OCI-LY1 (cell line): Measurements from ENCODE around the gene GNAI2.

ENCODE experiments used
- H2AFZ ChIP-seq: fragments of 200-600 bp; sonication (generic), shearing (Covaris generic); 2 replicates; pipeline ENCODE4 v1.6.0; 2014; ENCODE audit warnings: antibody characterized with exemption, mild to moderate bottlenecking, low read length
- H3F3A ChIP-seq: fragments of 200-600 bp; sonication (generic), shearing (Covaris generic); 2 replicates; pipeline ENCODE4 v1.6.0; 2014; ENCODE audit warnings: mild to moderate bottlenecking, antibody characterized with exemption, low read length, moderate library complexity; ENCODE audit not compliant: insufficient read depth
- H3K27ac ChIP-seq: fragments of 200-600 bp; sonication (generic); 2 replicates; pipeline ENCODE4 v1.5.1; 2014; ENCODE audit warnings: low read length, mixed run types, mild to moderate bottlenecking, low read depth; ENCODE audit not compliant: poor library complexity, severe bottlenecking
- H3K27me3 ChIP-seq: fragments of 200-600 bp; sonication (generic); 2 replicates; pipeline ENCODE4 v1.6.0; 2014; ENCODE audit warnings: antibody characterized with exemption, mild to moderate bottlenecking, low read length, moderate library complexity; ENCODE audit not compliant: insufficient read depth
- H3K36me3 ChIP-seq: fragments of 200-600 bp; sonication (generic); 2 replicates; pipeline ENCODE4 v1.6.1; 2014; ENCODE audit warnings: mild to moderate bottlenecking, antibody characterized with exemption, low read length, moderate library complexity, mixed read lengths; ENCODE audit not compliant: insufficient read depth
- H3K4me1 ChIP-seq: fragments of 200-600 bp; sonication (generic); 2 replicates; pipeline ENCODE4 v1.5.1; 2014; ENCODE audit warnings: mild to moderate bottlenecking, low read length, moderate library complexity; ENCODE audit not compliant: insufficient read depth, severe bottlenecking
- H3K4me2 ChIP-seq: fragments of 200-600 bp; sonication (generic), shearing (Covaris generic); 2 replicates; pipeline ENCODE4 v1.6.1; 2014; ENCODE audit warnings: low read length
- H3K4me3 ChIP-seq: fragments of 200-600 bp; sonication (generic); 2 replicates; pipeline ENCODE4 v1.5.1; 2014; ENCODE audit warnings: low read length, low read depth, mild to moderate bottlenecking, mixed read lengths; ENCODE audit not compliant: poor library complexity, severe bottlenecking
- H3K79me2 ChIP-seq: fragments of 200-600 bp; shearing (Covaris generic); 2 replicates; pipeline ENCODE4 v1.6.1; 2016; ENCODE audit warnings: mixed run types, low read length, mixed read lengths; ENCODE audit not compliant: insufficient read depth
- H3K9ac ChIP-seq: fragments of 200-600 bp; sonication (generic), shearing (Covaris generic); 2 replicates; pipeline ENCODE4 v1.6.1; 2014; ENCODE audit warnings: mild to moderate bottlenecking, low read length, mixed read lengths
- H3K9me2 ChIP-seq: fragments of 200-600 bp; sonication (generic), shearing (Covaris generic); 2 replicates; pipeline ENCODE4 v1.6.1; 2014; ENCODE audit warnings: low read depth, mild to moderate bottlenecking, low read length, mixed read lengths
- H3K9me3 ChIP-seq: fragments of 200-600 bp; shearing (Covaris generic); 2 replicates; pipeline ENCODE4 v1.6.1; 2014; ENCODE audit warnings: low read length, mixed read lengths
- H4K20me1 ChIP-seq: fragments of 200-600 bp; sonication (generic), shearing (Covaris generic); 2 replicates; pipeline ENCODE4 v1.6.0; 2016; ENCODE audit warnings: mild to moderate bottlenecking, low read length; ENCODE audit not compliant: insufficient read depth
- CTCF ChIP-seq: fragments of 200-600 bp; sonication (generic), shearing (Covaris generic); IDR thresholded peaks from 2 replicates; pipeline ENCODE4 v1.5.1; 2017; ENCODE audit warnings: mild to moderate bottlenecking, antibody characterized with exemption, low read length, moderate library complexity, mixed read lengths
- EZH2 ChIP-seq: fragments of 200-600 bp; sonication (generic), shearing (Covaris generic); IDR thresholded peaks from 2 replicates; pipeline ENCODE4 v1.8.0; 2017; ENCODE audit warnings: borderline replicate concordance, mixed run types, mild to moderate bottlenecking, antibody characterized with exemption, low read length, moderate library complexity, mixed read lengths

Gene GNAI2

DNA sequence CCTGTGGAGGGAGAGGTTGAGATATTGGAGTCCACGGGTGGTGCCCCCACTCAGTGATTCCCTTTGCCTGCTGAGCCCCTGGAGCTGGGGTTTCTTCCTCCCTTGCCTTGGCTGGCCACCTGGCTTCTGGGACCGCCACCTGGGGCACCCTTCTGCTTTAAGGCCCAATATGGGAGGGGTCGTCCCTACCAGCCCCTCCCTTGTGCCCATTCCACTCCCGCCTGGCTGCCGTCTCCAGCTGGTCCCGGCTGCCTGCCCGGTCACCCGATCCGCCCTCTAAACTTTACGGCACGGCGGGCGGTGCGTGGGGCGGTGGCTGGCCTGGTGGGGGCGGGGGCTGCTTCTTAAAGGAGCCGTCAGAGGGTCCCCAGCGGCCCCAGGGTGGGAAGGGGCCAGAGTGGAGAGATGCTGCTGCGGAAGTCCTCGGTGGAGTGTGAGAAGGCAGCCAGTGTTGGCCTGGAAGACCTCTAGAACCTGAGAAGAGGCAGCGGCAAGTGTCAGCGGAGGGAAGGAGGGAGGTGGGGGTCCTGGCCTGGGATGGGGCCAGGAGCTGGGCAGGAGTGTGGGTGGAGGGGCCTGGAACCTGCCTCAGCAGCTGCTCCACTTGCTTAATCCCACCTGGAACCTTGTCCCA, 31.4 kb downstream of the GNAI2 start:
- H3K9me2 ChIP-seq, result no peaks in the 10 kb centered on the region
- H3K4me3 ChIP-seq, result no peak overlapping the region
- H3K79me2 ChIP-seq, result no peaks in the 10 kb centered on the region
- H4K20me1 ChIP-seq, result no peaks in the 10 kb centered on the region
- H3F3A ChIP-seq, result no peaks in the 10 kb centered on the region
- H3K4me2 ChIP-seq, result no peak overlapping the region
- no peaks in the 10 kb centered on the region for H3K36me3 ChIP-seq
- no peaks in the 10 kb centered on the region for H3K9me3 ChIP-seq
- TF ChIP-seq CTCF (no peak), EZH2 (no peak)
- no peak overlapping the region for H2AFZ ChIP-seq
- H3K4me1 ChIP-seq, result no peaks in the 10 kb centered on the region
- no peak overlapping the region for H3K9ac ChIP-seq
- 0 out of 2 replicates have a peak, but pooled peaks cover 4% of the 10 kb centered on the region for H3K27me3 ChIP-seq
- H3K27ac ChIP-seq, result no peak overlapping the region

- no peak overlapping the region for H3K27ac ChIP-seq
- H3K9me3 ChIP-seq, result no peaks in the 10 kb centered on the region
- no peaks in the 10 kb centered on the region for H3K36me3 ChIP-seq
- no peak overlapping the region for H2AFZ ChIP-seq
- peaks cover 3% of the 10 kb centered on the region for H3K4me1 ChIP-seq
- no peaks in the 10 kb centered on the region for H3K79me2 ChIP-seq
- H3K9me2 ChIP-seq, result no peaks in the 10 kb centered on the region
- 0 out of 2 replicates have a peak, but pooled peaks cover 4% of the 10 kb centered on the region for H3K27me3 ChIP-seq
- H3K9ac ChIP-seq, result no peak overlapping the region
- no peaks in the 10 kb centered on the region for H4K20me1 ChIP-seq
- H3K4me3 ChIP-seq, result no peak overlapping the region
- no peaks in the 10 kb centered on the region for H3F3A ChIP-seq
- no peak overlapping the region for H3K4me2 ChIP-seq
- TF ChIP-seq CTCF, result no peak
- TF ChIP-seq EZH2, result no peak
These were observed 32.3 kb downstream of the GNAI2 start for GRCh38 chr3:50268276-50268675.

DNA sequence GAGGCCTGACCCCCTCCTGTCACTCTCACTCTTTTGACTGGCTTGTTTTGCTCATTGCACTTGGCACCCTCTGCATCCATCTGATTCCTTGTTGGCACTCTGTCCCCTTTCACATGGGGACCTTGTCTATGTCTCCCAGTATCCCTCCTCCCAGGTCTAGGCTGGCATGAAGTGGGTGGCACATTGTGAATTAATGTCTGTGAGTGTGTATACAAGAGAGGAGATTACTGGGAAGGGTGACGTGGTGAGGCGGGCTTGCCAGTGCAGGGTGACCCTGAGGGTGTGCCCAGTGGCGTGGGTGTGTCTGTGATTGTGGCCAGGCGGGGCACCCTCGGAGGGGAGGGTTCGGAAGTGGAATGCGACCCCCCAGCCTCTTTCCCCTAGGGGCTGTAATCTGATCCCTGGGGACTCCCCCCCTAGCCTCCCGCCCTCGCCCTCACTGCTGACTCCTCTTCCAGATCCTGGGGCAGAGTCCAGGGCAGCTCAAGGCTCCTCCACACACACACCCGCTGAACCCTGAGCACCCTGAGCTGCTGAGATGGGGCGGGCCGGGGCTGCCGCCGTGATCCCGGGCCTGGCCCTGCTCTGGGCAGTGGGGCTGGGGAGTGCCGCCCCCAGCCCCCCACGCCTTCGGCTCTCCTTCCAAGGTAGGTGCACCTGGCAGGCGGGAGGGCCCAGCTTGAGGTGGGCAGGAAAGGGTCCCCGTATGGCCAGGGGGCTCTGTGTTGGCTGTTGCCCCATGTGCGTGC, 32.9 kb downstream of the GNAI2 start, which contains the start of gene SEMA3B:
Gene SEMA3B, plus strand, starts transcription at position 445 of the 749 bp plus-strand sequence. Its CDS starts 94 bp downstream, at position 539.
- no peak within 1 kb of the TSS for H3K4me3 ChIP-seq
- H3K4me1 ChIP-seq, result peaks cover 6% of the 10 kb centered on the region
- H3K79me2 ChIP-seq, result no peaks in the 10 kb centered on the region
- H4K20me1 ChIP-seq, result no peaks in the 10 kb centered on the region
- H3K4me2 ChIP-seq, result no peak within 1 kb of the TSS
- H2AFZ ChIP-seq, result no peak within 1 kb of the TSS
- no peaks in the 10 kb centered on the region for H3K9me3 ChIP-seq
- H3K9ac ChIP-seq, result no peak within 1 kb of the TSS
- no peak for TF ChIP-seq EZH2
- TF ChIP-seq CTCF, result no peak
- no peaks in the 10 kb centered on the region for H3K9me2 ChIP-seq
- no peaks in the 10 kb centered on the region for H3F3A ChIP-seq
- H3K27me3 ChIP-seq, result 0 out of 2 replicates have a peak, but pooled peaks cover 4% of the 10 kb centered on the region
- no peak within 1 kb of the TSS for H3K27ac ChIP-seq
- H3K36me3 ChIP-seq, result no peaks in the 10 kb centered on the region
